ENCODE data around the gene LVRN.
A peak's percentile ranks its signal among the peaks of the same experiment; 100 is the strongest.

Gene LVRN

GRCh38 chr5:116025866-116026265 is 63.6 kb downstream of the LVRN start:
- ATAC-seq, result no peak

- ATAC-seq, result peak; percentile 35 to 53
Measured at GRCh38 chr5:116032094-116032517, 69.8 kb downstream of the LVRN start, which contains the start of gene ARL14EPL. ARL14EPL (plus strand) TSS chr5:116032472; CDS start chr5:116051466, 18,994 bp downstream.

- ATAC-seq, result no peak
Measured at GRCh38 chr5:116032991-116033390, 70.7 kb downstream of the LVRN start.

GRCh38 chr5:116035123-116035522 is 72.8 kb downstream of the LVRN start:
- ATAC-seq, result no peak

- ATAC-seq, result no peak
Measured at GRCh38 chr5:116037236-116037822, 75.1 kb downstream of the LVRN start.

- no peak for ATAC-seq
Measured at GRCh38 chr5:116038817-116039216, 76.5 kb downstream of the LVRN start.

- no peak for ATAC-seq
Measured at GRCh38 chr5:116042375-116042774, 80.1 kb downstream of the LVRN start.

GRCh38 chr5:116044073-116044472 is 81.8 kb downstream of the LVRN start:
- no peak for ATAC-seq

GRCh38 chr5:116045821-116046220 is 83.5 kb downstream of the LVRN start:
- ATAC-seq, result no peak

- no peak for ATAC-seq
Measured at GRCh38 chr5:116046261-116046660, 84.0 kb downstream of the LVRN start.

GRCh38 chr5:116046823-116047222 is 84.5 kb downstream of the LVRN start:
- no peak for ATAC-seq

- no peak for ATAC-seq
Measured at GRCh38 chr5:116058346-116058936, 96.2 kb downstream of the LVRN start.

GRCh38 chr5:116062352-116062751 is 100.1 kb downstream of the LVRN start:
- ATAC-seq, result no peak

- ATAC-seq, result no peak
Measured at GRCh38 chr5:116063950-116064349, 101.7 kb downstream of the LVRN start.

- no peak for ATAC-seq
Measured at GRCh38 chr5:116068028-116068632, 105.9 kb downstream of the LVRN start.

GRCh38 chr5:116071211-116071610 is 108.9 kb downstream of the LVRN start:
- ATAC-seq, result no peak

- ATAC-seq, result peak; percentile 12 to 17
Measured at GRCh38 chr5:116075191-116075831, 113.0 kb downstream of the LVRN start.

- peak; percentile 90 to 92 for ATAC-seq
Measured at GRCh38 chr5:116076496-116076895, 114.2 kb downstream of the LVRN start.

Measured in activated CD4-positive, CD25-positive, alpha-beta regulatory T cell treated with anti-CD3 and anti-CD28 coated beads, Interleukin-2, amount 50 U/mL, for 24 hours (primary cell).